Stimulated activated CD4-positive, alpha-beta T cell treated with anti-CD3 and anti-CD28 coated beads, Interleukin-1b, Interleukin-23, amount 100 ng/mL, for 48 hours (primary cell): Measurements from ENCODE around the gene REC114.
"Not testable (repeated sequence)": the region's sequence is repeated elsewhere in the genome, so short reads cannot be mapped to it uniquely, and the experiment has no call there.

Experiments used
- DNase-seq: peaks from one replicate; pipeline ENCODE4 v3.0.0-alpha.2; 2020

REC114 gene

DNA sequence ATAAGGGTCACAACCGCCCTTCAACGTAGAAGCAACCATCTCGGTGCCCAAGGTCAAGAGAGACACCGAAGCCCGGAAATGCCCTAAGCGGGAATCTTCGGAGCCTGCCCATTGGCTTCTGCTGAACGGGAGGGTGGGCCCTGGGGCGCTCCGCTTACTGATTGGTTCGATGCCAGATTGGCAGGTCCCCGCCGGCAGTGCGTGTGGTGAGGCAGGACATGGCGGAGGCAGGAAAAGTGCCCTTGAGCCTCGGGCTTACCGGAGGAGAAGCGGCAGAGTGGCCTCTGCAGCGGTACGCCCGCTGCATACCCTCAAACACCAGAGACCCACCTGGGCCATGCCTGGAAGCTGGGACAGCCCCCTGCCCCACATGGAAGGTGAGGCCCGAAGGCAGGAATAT is at the start of gene REC114:
TSS of gene REC114 (plus strand) at position 197 of the 400 bp plus-strand sequence. CDS start at position 219, 22 bp downstream.
- no peak for DNase-seq

DNA sequence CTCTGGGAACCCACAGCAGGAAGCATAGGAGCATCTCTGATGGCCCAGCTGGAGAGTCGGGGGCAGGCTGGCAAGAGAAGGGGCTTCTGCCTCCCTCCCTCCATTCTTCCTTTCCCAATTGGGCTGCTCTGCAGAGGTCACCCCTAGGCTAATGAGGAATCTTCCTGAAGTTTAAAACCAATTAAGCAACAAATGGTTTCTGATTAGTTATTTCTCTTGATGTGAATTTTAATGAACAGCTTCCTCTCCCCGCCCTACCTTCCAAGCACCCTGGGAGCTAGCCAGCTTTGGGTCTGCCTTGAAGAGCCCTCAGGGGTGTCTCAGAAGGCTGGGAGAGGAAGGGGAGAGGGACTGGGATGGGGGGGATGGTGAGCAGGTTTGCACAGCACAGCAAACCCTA is 49.6 kb upstream of the REC114 start:
- no peak for DNase-seq

GRCh38 chr15:73394782-73395181 is 48.2 kb upstream of the REC114 start:
- DNase-seq = no peak

DNA sequence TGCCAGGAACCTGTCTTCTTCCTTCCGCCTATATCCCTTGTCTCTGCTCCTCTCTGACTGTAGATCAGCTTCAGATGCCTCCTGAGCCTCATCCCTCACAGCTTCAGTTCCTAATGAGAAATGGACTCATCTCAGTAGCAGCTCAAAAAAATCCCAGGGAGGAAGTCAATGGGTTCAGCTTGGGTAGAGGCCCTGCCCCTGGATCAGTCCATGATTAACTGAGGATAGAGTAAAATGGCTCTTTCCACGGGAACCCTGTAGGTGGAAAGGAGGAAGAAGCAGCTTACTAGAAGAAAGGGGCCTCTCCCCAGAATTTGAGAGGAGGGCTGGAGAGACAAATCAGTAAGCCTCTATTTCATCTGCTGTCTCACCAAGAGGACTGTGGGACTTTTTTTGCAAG is 47.3 kb upstream of the REC114 start:
- no peak for DNase-seq

- no peak for DNase-seq
Observed at GRCh38 chr15:73397461-73397860, 45.5 kb upstream of the REC114 start.

- no peak for DNase-seq
Observed at GRCh38 chr15:73398861-73399260, 44.1 kb upstream of the REC114 start.

GRCh38 chr15:73400222-73400621 is 42.7 kb upstream of the REC114 start:
- DNase-seq = not testable (repeated sequence)

DNA sequence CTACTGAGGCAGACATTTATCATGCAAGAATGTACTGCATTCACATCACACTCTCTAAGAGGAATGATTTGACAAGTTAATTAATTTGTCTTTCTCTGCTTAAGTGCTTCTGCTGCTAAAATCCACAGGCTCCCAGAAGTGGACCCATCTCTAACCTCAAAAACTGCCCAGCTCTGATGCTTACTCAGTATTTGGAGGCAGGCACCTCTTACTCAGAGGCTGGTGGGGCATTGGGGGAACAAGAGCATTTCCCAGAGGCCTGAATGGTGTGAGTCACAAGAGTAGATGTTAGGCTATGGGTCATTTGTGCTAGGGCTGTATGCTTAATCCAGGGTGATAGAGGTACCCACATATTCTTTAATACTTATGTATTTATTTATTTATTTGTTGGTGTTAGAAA is 39.8 kb upstream of the REC114 start:
- no peak for DNase-seq

DNA sequence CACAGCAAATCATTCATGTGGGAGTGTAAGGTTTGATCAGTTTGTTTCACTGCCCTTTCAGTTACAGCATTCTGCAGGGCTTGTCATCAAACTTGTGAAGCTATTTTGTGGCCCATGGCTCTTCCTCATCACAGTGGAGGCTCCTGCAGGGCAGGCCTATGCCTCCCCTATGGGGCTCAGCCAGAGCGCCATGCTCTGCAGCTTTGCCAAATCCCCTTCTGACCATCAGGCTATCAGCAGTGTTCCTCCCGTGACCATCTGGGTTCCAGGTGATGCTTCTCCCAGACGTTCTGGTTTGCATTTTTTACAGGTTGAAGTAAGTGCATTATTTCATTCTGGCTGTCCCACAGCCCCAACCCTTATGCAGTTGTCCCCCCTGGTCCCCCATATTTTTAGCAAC is 28.1 kb upstream of the REC114 start:
- no peak for DNase-seq

- DNase-seq = no peak
Observed at GRCh38 chr15:73424506-73424905, 18.5 kb upstream of the REC114 start.

- DNase-seq = no peak
Observed at GRCh38 chr15:73425510-73425909, 17.5 kb upstream of the REC114 start.

DNA sequence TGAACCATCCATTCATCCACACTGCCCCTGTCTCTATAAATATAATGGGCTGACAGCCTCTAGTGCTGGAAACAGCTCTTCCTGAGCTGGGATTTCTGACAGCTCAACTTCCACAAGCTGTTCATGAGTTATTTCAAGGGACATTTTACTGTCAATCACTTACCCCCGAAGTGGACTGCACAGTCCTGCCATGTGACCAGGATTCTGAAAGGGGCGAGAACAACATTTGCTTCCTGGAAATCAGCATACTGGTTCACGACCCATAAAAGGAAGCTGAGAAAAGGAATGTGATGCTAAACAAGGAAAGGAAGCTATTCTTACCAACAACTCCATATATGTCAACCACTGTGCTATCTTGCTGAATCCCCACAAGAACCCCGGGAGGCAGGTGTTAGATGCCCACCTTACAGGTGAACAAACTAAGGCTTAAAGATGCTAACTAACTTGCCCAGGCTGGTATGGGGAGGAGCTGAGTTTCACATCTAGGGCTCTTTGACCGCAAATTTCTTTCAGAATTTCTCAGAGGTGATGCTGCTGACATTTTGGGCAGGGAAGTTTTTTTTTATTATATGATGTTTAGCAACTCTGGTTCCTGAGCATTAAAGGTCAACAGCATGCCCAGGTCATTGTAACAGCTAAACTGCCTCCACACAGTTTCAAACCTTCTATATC is 16.5 kb upstream of the REC114 start:
- DNase-seq = no peak

DNA sequence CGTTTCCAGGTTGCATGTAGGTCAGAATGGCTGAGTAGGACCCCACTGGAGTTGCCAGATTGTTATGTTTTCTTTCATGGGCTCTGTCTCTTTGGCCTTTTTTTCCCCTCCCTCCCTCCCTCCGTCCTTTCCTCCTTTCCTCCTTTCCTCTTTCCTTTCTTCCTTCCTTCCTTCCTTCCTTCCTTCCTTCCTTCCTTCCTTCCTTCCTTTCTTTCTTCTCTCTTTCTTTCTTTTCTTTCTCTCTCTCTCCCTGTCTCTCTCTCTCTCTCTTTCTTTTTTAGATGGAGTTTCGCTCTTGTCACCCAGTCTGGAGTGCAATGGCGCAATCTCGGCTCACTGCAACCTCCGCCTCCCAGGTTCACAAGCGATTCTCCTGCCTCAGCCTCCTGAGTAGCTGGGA is 11.6 kb upstream of the REC114 start:
- DNase-seq = not testable (repeated sequence)

- DNase-seq = no peak
Observed at GRCh38 chr15:73433873-73434272, 9.1 kb upstream of the REC114 start.

GRCh38 chr15:73436613-73437012 is 6.4 kb upstream of the REC114 start:
- DNase-seq = no peak

DNA sequence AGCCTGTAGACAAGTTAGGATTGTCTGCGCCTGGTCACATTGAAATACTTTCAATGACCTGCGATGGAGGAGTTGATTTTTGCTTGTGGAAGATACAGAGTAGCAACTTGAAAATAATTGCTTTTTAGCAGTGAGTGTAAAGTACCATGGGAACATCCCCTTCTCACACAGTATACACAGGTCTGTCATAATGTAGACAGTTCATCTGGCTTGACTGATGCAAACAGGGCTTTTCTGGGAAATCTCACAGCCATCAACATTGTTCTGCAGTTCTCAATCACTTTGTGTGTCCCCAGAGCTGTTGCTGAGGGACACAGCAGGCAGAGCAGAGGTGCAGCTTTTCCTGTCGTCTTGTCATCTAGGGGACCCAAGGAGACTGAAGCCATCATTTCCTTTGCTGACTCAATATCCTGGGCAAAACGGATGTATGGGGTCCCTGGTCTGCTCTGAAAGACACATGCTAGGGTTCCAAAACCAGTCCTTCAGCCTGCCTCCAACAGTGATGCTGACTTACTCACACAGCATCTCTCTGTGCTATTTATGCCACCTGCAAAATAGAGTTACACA is 5.3 kb upstream of the REC114 start:
- no peak for DNase-seq

DNA sequence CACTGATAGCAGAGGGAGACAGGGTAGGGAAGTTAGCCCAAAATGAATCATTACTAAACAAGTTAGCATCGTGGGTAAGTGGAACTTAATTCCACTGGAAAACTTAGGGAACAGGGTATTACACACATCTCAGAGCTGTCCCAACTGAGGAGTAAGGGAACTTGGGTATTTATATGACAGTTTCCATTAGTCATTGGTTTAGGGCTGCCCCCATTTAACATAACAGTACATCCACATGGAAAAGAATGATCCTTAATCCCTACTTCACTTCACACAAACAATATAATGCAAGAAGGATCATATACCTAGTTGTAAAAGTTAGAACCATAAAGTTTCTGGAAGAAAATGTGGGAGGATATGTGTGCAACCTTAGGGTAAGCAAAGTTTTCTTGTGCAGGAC is 4.3 kb upstream of the REC114 start:
- no peak for DNase-seq

DNA sequence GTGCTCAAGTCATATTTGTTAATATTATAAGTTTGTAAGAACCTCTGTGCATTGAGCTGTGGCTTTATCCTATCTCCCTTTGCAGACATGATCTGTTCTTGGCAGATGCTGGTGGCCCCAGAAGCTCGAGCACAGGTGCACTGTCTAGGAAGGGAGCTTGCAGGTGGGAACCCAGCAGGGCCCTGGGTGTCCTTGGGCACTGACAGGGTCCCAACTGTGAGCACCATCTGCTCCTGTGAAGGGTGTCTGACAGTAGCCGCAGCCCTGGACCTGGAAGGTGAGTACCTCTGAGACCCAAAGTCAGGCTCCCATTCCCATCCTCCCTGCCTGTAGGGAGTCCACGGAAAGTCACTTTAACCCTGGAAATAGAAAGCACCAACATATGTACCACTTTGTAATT is 2.4 kb upstream of the REC114 start:
- no peak for DNase-seq

- no peak for DNase-seq
Observed at GRCh38 chr15:73442421-73442820, 543 bp upstream of the REC114 start.

- DNase-seq = not testable (repeated sequence)
Observed at GRCh38 chr15:73447471-73447870, 4.5 kb downstream of the REC114 start.

DNA sequence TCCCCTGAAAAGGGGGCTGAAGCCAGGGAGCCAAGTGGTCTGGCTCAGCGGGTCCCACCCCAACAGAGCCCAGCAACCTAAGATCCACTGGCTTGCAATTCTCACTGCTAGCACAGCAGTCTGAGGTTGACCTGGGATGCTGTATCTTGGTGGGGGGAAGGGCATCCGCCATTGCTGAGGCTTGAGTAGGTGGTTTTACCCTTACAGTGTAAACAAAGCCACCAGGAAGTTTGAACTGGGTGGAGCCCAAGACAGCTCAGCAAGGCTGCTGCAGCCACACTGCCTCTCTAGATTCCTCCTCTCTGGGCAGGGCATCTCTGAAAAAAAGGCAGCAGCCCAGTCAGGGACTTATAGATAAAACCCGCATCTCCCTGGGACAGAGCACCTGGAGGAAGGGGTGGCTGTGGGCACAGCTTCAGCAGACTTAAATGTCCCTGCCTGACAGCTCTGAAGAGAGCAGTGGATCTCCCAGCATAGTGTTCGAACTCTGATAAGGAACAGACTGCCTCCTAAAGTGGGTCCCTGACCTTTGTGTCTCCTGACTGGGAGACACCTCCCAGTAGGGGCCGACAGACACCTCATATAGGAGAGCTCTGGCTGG is 5.3 kb downstream of the REC114 start:
- not testable (repeated sequence) for DNase-seq

DNA sequence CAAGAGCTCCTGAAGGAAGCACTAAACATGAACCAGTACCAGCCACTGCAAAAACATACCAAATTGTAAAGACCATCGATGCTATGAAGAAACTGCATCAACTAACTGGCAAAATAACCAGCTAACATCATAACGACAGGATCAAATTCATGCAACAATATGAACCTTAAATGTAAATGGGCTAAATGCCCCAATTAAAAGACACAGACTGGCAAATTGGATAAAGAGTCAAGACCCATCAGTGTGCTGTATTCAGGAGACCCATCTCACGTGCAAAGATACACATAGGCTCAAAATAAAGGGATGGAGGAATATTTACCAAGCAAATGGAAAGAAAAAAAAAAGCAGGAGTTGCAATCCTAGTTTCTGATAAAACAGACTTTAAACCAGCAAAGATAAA is 7.0 kb downstream of the REC114 start:
- not testable (repeated sequence) for DNase-seq

DNA sequence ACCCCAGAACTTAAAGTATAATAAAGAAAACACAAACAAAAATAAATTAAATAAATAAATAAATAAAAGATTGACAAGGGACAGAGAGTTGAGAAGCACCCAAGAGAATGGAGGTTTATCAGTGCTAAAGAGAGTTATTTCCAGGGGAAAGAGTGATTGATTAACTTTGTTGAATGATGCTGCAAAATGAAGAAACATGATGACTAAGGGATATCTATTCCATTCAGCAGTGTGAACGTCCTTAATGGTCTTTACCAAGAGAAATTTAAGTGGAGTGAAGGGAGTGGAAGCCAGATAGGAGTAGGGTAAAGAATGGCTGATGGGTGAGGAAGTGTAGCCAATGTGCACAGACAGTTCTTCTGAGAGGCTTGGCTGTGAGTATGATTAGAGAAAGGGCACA is 11.1 kb downstream of the REC114 start:
- no peak for DNase-seq

DNA sequence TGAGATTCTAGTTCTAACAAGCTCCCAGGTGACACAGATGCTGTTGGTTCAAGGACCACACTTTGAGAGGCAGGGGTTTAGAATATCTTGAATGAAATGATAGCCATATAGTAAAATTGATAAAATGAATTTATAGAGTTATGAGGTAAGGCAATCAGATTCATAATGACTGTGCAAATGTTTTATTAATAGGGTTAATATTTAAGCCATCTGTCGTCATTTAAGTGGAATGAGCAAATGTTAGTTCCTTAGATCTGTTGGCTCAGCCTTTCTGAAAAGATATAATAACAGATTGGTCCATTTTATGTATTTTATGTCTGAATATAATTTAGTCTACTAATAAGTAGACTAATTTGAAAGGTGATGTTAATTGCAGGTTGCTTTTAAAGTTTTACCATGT is 12.9 kb downstream of the REC114 start:
- no peak for DNase-seq

- DNase-seq = no peak
Observed at GRCh38 chr15:73457334-73457733, 14.4 kb downstream of the REC114 start.
